CD4-positive, alpha-beta T cell treated with Interleukin-4 for 1 hour (primary cell): ENCODE measurements around the gene OR52M1.
"Not testable (repeated sequence)": the region's sequence is repeated elsewhere in the genome, so short reads cannot be mapped to it uniquely, and the experiment has no call there.

ENCODE experiments used
- DNase-seq, 2 donors: peaks; one replicate each; pipeline ENCODE4 v3.0.0-alpha.2; 2020 to 2022

The OR52M1 gene, protein sequence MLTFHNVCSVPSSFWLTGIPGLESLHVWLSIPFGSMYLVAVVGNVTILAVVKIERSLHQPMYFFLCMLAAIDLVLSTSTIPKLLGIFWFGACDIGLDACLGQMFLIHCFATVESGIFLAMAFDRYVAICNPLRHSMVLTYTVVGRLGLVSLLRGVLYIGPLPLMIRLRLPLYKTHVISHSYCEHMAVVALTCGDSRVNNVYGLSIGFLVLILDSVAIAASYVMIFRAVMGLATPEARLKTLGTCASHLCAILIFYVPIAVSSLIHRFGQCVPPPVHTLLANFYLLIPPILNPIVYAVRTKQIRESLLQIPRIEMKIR

DNA sequence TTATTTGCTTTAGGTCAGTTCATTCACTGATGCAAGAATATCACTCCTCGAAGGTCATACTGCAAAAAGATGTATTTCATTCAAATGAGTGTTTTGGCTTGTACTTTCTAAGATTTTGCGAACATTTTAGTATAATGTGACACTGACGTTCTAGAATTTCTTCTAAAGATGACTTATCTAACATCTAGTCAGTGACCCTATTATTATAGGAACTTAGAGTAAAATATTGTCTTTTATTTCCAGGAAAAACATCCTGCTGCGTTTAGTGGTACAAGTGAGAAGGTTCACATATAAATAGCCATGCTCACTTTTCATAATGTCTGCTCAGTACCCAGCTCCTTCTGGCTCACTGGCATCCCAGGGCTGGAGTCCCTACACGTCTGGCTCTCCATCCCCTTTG, at the start of gene OR52M1:
TSS of gene OR52M1 (plus strand) at position 301 of the 400 bp plus-strand sequence. CDS start at position 301, 0 bp downstream.
- DNase-seq = no peak

- DNase-seq = no peak
Observed at GRCh38 chr11:4495487-4495886, 49.5 kb upstream of the OR52M1 start.

- DNase-seq = no peak
Observed at GRCh38 chr11:4495986-4496385, 49.0 kb upstream of the OR52M1 start.

GRCh38 chr11:4496557-4497248, 48.3 kb upstream of the OR52M1 start:
- no peak for DNase-seq

DNA sequence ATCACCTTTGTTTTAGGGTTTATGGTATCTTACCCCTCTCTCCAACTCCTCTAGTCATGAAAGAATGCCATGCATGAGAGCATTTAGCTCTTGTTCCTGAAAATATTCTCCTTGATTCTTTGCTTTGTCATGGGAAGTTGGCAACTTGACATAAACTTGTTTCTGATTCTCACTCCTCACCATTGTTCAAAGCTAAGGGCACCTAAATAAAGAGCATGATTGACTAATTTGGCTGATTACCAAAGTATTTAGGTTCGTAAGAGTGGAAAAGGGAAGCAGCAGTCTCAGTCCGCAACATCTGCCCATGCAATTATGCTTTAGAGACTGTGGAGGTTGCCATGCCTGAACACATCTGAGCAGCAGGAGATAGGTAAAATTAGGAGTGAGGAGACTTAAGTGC, 36.1 kb upstream of the OR52M1 start:
- no peak for DNase-seq

- DNase-seq = no peak
Observed at GRCh38 chr11:4511282-4512245, 33.4 kb upstream of the OR52M1 start.

DNA sequence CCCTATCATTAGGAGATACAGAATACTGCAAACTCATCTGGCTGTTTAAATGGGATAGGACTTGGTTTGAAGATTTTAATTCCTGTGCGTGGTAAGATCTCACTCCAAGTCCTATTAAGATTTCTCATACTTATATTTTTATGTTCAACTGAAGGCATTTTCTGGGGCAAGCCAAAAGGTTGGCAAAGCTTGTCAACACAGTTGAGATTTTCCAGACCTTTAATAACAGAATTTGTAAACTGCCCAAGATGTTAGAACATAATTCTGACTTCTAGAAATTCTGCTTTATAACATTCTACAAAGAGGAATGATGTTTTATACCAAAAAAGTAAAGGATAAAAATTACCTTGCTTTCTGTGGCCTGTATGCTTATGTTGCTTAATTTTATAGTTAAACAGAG, 30.8 kb upstream of the OR52M1 start:
- DNase-seq = no peak

- DNase-seq = no peak
Observed at GRCh38 chr11:4522339-4522738, 22.7 kb upstream of the OR52M1 start.

DNA sequence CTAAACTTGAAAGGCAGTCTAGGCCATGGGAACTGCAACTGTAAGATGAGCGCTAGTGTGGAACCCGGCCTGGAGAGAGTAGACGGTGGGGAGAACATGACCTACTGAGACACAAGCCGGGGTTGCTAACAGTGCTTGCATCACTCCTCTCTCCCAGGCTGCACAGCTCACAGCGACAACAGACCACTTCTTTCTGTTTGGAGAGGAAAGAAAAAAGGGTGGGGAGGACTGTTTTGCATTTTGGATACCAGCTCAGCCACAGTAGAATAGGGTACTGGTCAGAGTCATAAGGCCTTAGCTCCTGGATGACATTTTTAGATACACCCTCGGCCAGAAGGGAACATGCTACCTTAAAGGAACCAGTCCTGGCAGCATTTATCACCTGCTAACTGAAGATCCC, 22.2 kb upstream of the OR52M1 start:
- DNase-seq = no peak

GRCh38 chr11:4523666-4524065, 21.3 kb upstream of the OR52M1 start:
- DNase-seq = no peak

GRCh38 chr11:4527926-4528325, 17.1 kb upstream of the OR52M1 start:
- DNase-seq = no peak

DNA sequence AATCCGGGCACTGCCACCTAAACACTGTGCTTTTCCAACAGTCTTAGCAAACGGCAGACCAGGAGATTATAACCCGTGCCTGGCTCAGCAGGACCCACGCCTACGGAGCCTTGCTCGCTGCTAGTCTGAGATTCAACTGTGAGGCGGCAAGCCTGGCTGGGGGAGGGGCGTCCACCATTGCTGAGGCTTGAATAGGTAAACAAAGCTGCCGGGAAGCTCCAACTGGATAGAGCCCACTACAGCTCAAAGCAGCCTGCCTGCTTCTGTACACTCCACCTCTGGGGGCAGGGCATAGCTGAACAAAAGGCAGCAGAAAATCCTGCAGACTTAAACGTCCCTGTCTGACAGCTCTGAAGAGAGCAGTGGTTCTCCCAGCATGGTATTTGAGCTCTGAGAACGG, 13.3 kb upstream of the OR52M1 start:
- not testable (repeated sequence) for DNase-seq

DNA sequence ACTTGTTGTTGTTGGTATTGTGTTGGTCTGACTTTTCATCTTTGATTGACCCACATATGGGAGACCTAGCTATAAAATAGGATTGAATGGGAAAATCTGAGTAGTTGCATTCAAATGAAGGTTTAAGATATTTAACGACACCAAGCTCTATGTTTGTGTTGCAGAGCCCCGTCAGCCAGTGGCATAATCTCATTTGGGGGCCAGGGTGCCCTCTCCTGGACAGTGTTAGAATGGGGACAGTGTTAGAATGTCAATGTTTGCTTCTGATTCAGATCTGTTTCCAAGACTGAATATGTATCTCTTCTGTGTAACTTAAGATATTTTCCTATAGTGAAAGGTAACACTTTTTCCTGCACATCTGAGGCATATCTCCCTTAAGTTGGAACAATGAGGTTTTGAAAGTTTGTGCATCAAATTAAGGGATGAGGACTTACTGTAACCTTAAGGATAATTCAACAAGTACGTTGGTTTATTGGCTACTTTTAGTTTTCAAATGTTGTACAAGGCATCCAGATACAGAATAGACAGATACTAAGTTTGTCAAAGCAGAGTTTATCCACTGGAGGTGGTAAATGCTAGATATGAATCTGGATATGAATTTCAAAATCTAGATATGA, 5.3 kb upstream of the OR52M1 start:
- peak; percentile 25 to 34 for DNase-seq

DNA sequence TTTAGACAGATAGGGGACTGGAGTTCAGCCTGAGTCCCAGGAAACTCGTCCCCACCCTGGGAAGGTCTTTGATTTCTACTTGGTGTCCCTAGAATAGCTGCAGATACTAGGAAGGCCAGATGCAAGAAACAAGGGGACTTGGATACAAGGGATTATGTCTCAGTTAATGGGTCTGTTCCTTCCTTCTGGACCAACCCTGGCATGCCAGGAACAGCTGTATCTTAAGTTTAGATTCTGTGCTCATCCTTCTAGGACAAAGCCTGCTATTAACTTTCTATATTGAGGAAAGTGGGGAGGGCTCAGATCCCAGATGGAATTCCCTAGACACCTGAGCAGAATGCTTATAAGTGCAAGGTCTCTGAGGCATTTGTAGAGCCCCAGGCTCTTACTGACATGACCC, 3.9 kb upstream of the OR52M1 start:
- DNase-seq = no peak

DNA sequence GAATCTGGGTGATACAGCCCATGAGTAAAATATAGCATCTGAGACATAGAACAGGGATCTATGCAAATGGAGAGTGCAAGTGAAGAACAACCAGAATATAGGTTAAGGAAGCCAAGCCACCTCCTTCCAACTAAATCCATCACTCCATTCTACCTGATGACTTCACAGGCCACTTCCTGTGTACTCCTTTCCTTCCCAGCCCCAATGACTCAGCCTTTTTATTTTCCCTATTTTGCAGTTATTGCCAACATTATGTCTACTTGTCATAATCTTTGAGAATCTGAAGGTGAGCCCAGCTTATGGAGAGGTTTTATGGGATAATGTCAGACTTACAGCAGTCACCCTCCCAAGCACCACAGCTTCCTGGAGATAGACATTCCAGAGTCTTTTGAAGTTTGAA, 1.4 kb upstream of the OR52M1 start:
- no peak for DNase-seq

GRCh38 chr11:4546878-4547277, 1.9 kb downstream of the OR52M1 start:
- no peak for DNase-seq

DNA sequence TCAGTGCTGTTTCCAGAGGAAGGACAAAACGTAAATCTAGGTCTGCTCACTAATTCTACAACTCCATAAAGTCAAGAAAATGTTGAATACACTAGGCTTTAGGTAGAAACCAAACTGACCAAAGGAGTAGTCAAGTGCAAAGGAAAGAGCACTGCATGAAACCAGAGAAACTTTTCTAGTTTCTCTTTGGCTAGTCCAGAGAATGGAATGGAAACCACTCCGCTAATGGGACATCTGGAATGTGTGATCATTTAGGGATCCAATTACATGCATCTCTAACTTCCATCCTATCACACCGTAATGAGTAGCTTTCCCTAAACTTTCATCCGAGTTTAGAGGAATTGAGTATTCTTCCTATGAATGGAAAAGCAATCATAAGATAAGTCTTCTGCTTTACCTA, 2.4 kb downstream of the OR52M1 start:
- DNase-seq = no peak

- no peak for DNase-seq
Observed at GRCh38 chr11:4551346-4551979, 6.5 kb downstream of the OR52M1 start.

- no peak for DNase-seq
Observed at GRCh38 chr11:4559527-4560440, 14.8 kb downstream of the OR52M1 start.

- no peak for DNase-seq
Observed at GRCh38 chr11:4560467-4560866, 15.5 kb downstream of the OR52M1 start.

GRCh38 chr11:4565371-4565770, 20.4 kb downstream of the OR52M1 start:
- DNase-seq = no peak
